ENCODE measurements around the gene EPHB2. TPM values are rescaled to one million over a fixed set of nuclear protein-coding genes. Genes with fewer than 3 reads are reported as not detected.
"Not testable (repeated sequence)": the region's sequence is repeated elsewhere in the genome, so short reads cannot be mapped to it uniquely, and the experiment has no call there.

EPHB2 gene
- total and polyA plus RNA-seq, 2 donors (not counting 1 experiment from before 2014, with no cell fraction given), result 0.07 to 0.39 TPM

DNA sequence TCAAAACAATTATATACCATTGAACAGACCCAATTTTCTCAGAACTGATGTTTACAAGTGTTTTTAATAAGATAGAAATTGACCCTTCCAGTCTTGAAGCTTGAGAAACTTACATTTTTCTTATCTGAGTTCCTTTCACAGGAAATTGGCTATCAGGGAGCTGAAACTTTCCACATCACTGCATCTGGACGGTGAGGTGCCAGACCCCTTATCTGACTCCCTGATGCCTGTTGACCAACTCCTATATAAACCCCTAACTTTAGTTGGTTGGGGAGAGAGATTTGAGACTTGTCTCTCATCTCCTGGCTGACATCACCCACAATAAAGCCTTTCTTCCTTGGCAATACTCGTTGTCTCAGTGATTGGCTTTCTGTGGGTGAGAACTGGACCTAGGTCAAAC lies 230.6 kb downstream of the EPHB2 start:
- no peak for DNase-seq
- H4K20me1 ChIP-seq (ENCODE audit: control insufficient read depth, insufficient read depth, low read length, poor library complexity, severe bottlenecking), result no peaks in the 10 kb centered on the region
- H3K4me1 ChIP-seq (ENCODE audit: control insufficient read depth in 2 of 2, insufficient read depth in 2 of 2, low read length in 2 of 2), result no peaks in the 10 kb centered on the region
- Mint-ChIP-seq H3K9me3 (ENCODE audit: insufficient read depth) (peaks cover 9% of the 10 kb centered on the region), H3K4me1 (no peaks in the 10 kb centered on the region), H3K27me3 (peaks cover 19% of the 10 kb centered on the region), H3K4me3 (no peak overlapping the region), H3K27ac (no peak overlapping the region)
- no peak overlapping the region for H2AFZ ChIP-seq (ENCODE audit: insufficient read depth, low read depth, low read length, poor library complexity, severe bottlenecking)
- H3K4me3 ChIP-seq (ENCODE audit: control extremely low read depth in 1 of 5, extremely low read depth in 1 of 5, insufficient read depth in 1 of 5, low read depth in 2 of 5, low read length in 4 of 5), result no peak overlapping the region
- H3K79me2 ChIP-seq (ENCODE audit: control insufficient read depth, insufficient read depth, low read length), result no peaks in the 10 kb centered on the region
- ChIA-PET POLR2A (no interaction called here), CTCF (no interaction called here)
- intact Hi-C loops (cut with micrococcal nuclease), result no loop called here
- no peak overlapping the region for H3K4me2 ChIP-seq (replicated peaks; ENCODE audit: low read depth, low read length, poor library complexity, severe bottlenecking)
- no peak overlapping the region for H3K27ac ChIP-seq (ENCODE audit: low read length in 2 of 2)
- H3K36me3 ChIP-seq (replicated peaks in 1 of 2; ENCODE audit: control extremely low read depth in 1 of 2, control insufficient read depth in 1 of 2, extremely low read depth in 1 of 2, insufficient read depth in 2 of 2, low read length in 1 of 2), result no peaks in the 10 kb centered on the region
- peaks cover 0 to 8% (median 1%) of the 10 kb centered on the region in 4 experiments for H3K27me3 ChIP-seq (replicated peaks in 1 of 4; ENCODE audit: control extremely low read depth in 1 of 4, control insufficient read depth in 3 of 4, insufficient read depth in 4 of 4, low read length in 3 of 4)
- peaks cover 4 to 22% (median 15%) of the 10 kb centered on the region in 3 donors for H3K9me3 ChIP-seq (ENCODE audit: control extremely low read depth in 1 of 3, control insufficient read depth in 2 of 3, insufficient read depth in 1 of 3, low read length in 2 of 3)
- WGBS (ENCODE audit: insufficient coverage), result 86% methylated on average over 1 of the region's 2 CpGs
- no peak for ATAC-seq (ENCODE audit: low read depth)
- H3K9ac ChIP-seq (ENCODE audit: low read length), result no peak overlapping the region
- TF ChIP-seq, protein P1, sequence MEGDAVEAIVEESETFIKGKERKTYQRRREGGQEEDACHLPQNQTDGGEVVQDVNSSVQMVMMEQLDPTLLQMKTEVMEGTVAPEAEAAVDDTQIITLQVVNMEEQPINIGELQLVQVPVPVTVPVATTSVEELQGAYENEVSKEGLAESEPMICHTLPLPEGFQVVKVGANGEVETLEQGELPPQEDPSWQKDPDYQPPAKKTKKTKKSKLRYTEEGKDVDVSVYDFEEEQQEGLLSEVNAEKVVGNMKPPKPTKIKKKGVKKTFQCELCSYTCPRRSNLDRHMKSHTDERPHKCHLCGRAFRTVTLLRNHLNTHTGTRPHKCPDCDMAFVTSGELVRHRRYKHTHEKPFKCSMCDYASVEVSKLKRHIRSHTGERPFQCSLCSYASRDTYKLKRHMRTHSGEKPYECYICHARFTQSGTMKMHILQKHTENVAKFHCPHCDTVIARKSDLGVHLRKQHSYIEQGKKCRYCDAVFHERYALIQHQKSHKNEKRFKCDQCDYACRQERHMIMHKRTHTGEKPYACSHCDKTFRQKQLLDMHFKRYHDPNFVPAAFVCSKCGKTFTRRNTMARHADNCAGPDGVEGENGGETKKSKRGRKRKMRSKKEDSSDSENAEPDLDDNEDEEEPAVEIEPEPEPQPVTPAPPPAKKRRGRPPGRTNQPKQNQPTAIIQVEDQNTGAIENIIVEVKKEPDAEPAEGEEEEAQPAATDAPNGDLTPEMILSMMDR (IDR thresholded peaks at IDR 0.05), result no peak
- TF ChIP-seq EZH2 (IDR thresholded peaks at IDR 0.05; ENCODE audit: borderline replicate concordance, insufficient read depth, low read depth, low read length, poor library complexity, severe bottlenecking), result no peak

DNA sequence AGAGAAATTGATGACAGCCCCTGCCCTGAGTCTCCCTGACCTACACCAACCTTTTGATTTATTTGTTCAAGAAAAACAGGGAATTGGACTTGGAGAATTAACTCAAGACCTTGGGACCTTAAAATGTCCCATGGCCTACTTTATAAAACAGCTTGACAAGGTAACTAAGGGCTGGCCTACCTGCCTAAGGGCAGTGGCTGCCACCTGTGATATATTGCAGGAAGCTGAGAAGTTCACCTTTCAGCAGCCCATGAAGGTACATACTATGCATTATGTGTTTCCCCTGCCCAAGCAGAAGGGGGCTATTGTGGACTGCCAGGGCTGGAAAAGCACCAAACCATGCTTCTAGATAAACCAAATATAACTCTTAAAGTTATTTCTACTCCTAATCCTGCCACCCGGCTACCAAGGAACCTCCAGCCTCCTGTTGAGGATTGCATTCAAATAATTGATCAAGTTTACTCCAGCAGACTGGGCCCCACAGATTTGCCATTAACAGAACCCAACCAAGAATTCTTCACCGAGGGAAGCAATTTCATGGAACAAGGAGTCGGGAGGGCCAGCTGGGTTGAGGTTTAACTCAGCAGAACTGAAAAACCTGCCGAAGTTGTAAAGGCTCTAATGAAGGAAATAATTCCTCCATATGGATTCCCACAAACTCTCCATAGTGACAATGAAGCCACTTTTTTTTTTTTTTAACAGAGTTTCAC lies 233.9 kb downstream of the EPHB2 start:
- Histone ChIP-seq H2AFZ (ENCODE audit: insufficient read depth, low read depth, low read length, poor library complexity, severe bottlenecking) (no peak overlapping the region), H3K4me3 (ENCODE audit: control extremely low read depth in 1 of 5, extremely low read depth in 1 of 5, insufficient read depth in 1 of 5, low read depth in 2 of 5, low read length in 4 of 5) (no peak overlapping the region), H3K27ac (ENCODE audit: low read length in 2 of 2) (no peak overlapping the region), H4K20me1 (ENCODE audit: control insufficient read depth, insufficient read depth, low read length, poor library complexity, severe bottlenecking) (no peaks in the 10 kb centered on the region), H3K9me3 (ENCODE audit: control extremely low read depth in 1 of 3, control insufficient read depth in 2 of 3, insufficient read depth in 1 of 3, low read length in 2 of 3) (peaks cover 4 to 22% (median 15%) of the 10 kb centered on the region in 3 donors), H3K36me3 (replicated peaks in 1 of 2; ENCODE audit: control extremely low read depth in 1 of 2, control insufficient read depth in 1 of 2, extremely low read depth in 1 of 2, insufficient read depth in 2 of 2, low read length in 1 of 2) (no peaks in the 10 kb centered on the region), H3K27me3 (replicated peaks in 1 of 4; ENCODE audit: control extremely low read depth in 1 of 4, control insufficient read depth in 3 of 4, insufficient read depth in 4 of 4, low read length in 3 of 4) (peaks cover 0 to 8% (median 1%) of the 10 kb centered on the region in 4 experiments), H3K79me2 (ENCODE audit: control insufficient read depth, insufficient read depth, low read length) (no peaks in the 10 kb centered on the region), H3K9ac (ENCODE audit: low read length) (no peak overlapping the region), H3K4me1 (ENCODE audit: control insufficient read depth in 2 of 2, insufficient read depth in 2 of 2, low read length in 2 of 2) (no peaks in the 10 kb centered on the region), H3K4me2 (replicated peaks; ENCODE audit: low read depth, low read length, poor library complexity, severe bottlenecking) (no peak overlapping the region)
- peaks cover 9% of the 10 kb centered on the region for H3K9me3 Mint-ChIP-seq (ENCODE audit: insufficient read depth)
- no peak for ATAC-seq (ENCODE audit: low read depth)
- ChIA-PET CTCF (no interaction called here), POLR2A (no interaction called here)
- no peak overlapping the region for H3K27ac Mint-ChIP-seq
- no peak overlapping the region for H3K4me3 Mint-ChIP-seq
- no peak for DNase-seq
- TF ChIP-seq, protein P1 (IDR thresholded peaks at IDR 0.05), result no peak
- TF ChIP-seq EZH2 (IDR thresholded peaks at IDR 0.05; ENCODE audit: borderline replicate concordance, insufficient read depth, low read depth, low read length, poor library complexity, severe bottlenecking), result no peak
- 94% methylated on average over 3 of the region's 4 CpGs for WGBS (ENCODE audit: insufficient coverage)
- intact Hi-C loops (cut with micrococcal nuclease), result no loop called here
- H3K27me3 Mint-ChIP-seq, result peaks cover 29% of the 10 kb centered on the region
- no peaks in the 10 kb centered on the region for H3K4me1 Mint-ChIP-seq

DNA sequence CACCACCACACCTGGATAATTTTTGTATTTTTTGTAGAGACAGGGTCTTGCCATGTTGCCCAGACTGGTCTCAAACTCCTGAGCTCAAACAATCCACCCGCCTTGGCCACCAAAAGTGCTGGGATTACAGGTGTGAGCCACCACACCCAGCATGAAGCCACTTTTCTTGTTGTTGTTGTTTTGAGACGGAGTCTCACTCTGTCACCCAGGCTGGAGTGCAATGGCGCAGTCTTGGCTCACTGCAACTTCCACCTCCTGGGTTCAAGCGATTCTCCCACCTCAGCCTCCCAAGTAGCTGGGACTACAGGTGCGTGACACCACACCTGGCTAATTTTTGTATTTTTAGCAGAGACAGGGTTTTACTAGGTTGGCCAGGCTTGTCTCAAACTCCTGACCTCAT lies 234.5 kb downstream of the EPHB2 start:
- intact Hi-C loops (cut with micrococcal nuclease); H3K79me2 ChIP-seq (ENCODE audit: control insufficient read depth, insufficient read depth, low read length); CTCF ChIA-PET; H3K4me3 Mint-ChIP-seq; H3K9ac ChIP-seq (ENCODE audit: low read length); H3K36me3 ChIP-seq (replicated peaks in 1 of 2; ENCODE audit: control extremely low read depth in 1 of 2, control insufficient read depth in 1 of 2, extremely low read depth in 1 of 2, insufficient read depth in 2 of 2, low read length in 1 of 2); ATAC-seq (ENCODE audit: low read depth); H3K27ac Mint-ChIP-seq; H3K4me1 Mint-ChIP-seq; POLR2A ChIA-PET; H3K27me3 ChIP-seq (replicated peaks in 1 of 4; ENCODE audit: control extremely low read depth in 1 of 4, control insufficient read depth in 3 of 4, insufficient read depth in 4 of 4, low read length in 3 of 4); H4K20me1 ChIP-seq (ENCODE audit: control insufficient read depth, insufficient read depth, low read length, poor library complexity, severe bottlenecking); H3K9me3 Mint-ChIP-seq (ENCODE audit: insufficient read depth); H3K4me1 ChIP-seq (ENCODE audit: control insufficient read depth in 2 of 2, insufficient read depth in 2 of 2, low read length in 2 of 2); H3K4me2 ChIP-seq (replicated peaks; ENCODE audit: low read depth, low read length, poor library complexity, severe bottlenecking); H2AFZ ChIP-seq (ENCODE audit: insufficient read depth, low read depth, low read length, poor library complexity, severe bottlenecking); DNase-seq; H3K4me3 ChIP-seq (ENCODE audit: control extremely low read depth in 1 of 5, extremely low read depth in 1 of 5, insufficient read depth in 1 of 5, low read depth in 2 of 5, low read length in 4 of 5); H3K27ac ChIP-seq (ENCODE audit: low read length in 2 of 2): not testable (repeated sequence)
- H3K9me3 ChIP-seq (ENCODE audit: control extremely low read depth in 1 of 3, control insufficient read depth in 2 of 3, insufficient read depth in 1 of 3, low read length in 2 of 3), result peaks cover 3 to 15% (median 13%) of the 10 kb centered on the region in 3 donors
- peaks cover 35% of the 10 kb centered on the region for H3K27me3 Mint-ChIP-seq
- WGBS (ENCODE audit: insufficient coverage), result no CpG with 5 or more reads among the region's 5 CpGs

Data from B cell (primary cell).